HCT116 (cell line): ENCODE data around the gene MARCHF7. TPM values are rescaled to one million over a fixed set of nuclear protein-coding genes. Genes with fewer than 3 reads are reported as not detected.

Experiments
- ATAC-seq: fragments of 200-7000 bp; cut with Tn5 transposase; 2 replicates; pipeline ENCODE4 v1.9.1; 2020; ENCODE audit warnings: mild to moderate bottlenecking, moderate library complexity
- BruUV-seq: library from RNA; stranded (reverse); fragments of 400-500 nt; replicated peaks from 2 replicates; lab custom pipeline; 2021; lab: Mats Ljungman, UMichigan
- CTCF ChIA-PET: fragments of 300-600 bp; sonication (Branson Sonifier 250); formaldehyde crosslinking; loops from one replicate; lab custom pipeline; 2021; ENCODE audit warnings: antibody characterized with exemption; lab: Charles Lee
- POLR2A ChIA-PET: fragments of 300-600, 350-600 bp; sonication (Branson Sonifier 250); formaldehyde crosslinking; loops from one replicate; lab custom pipeline; 2021; ENCODE audit warnings: antibody characterized with exemption; lab: Charles Lee
- RAD21 ChIA-PET, 2 experiments: fragments of 300-600 bp; sonication (Branson Sonifier 250); formaldehyde crosslinking; loops; one replicate each; lab custom pipeline; 2023; ENCODE audit warnings: low total read pairs in 2 of 2; ENCODE audit not compliant: uncharacterized antibody in 2 of 2, unreplicated experiment in 2 of 2, low non-redundant PET in 1 of 2; lab: Charles Lee
- DNase-seq: peaks from one replicate; pipeline ENCODE4 v3.0.0-alpha.2; 2010; ENCODE audit warnings: low read depth, low spot score
- H2AFZ ChIP-seq: fragments of 200-600 bp; shearing (Covaris generic), sonication (generic); 2 replicates; pipeline ENCODE4 v1.6.1; 2017; ENCODE audit warnings: low read depth, mixed run types, mixed read lengths, antibody characterized with exemption, low read length; ENCODE audit not compliant: poor library complexity, severe bottlenecking
- H3K27ac ChIP-seq: 2 replicates; pipeline ENCODE4 v1.5.1; 2012; ENCODE audit warnings: low read depth, low read length
- H3K27me3 ChIP-seq: fragments of 200-600 bp; sonication (generic); 2 replicates; pipeline ENCODE4 v1.6.1; 2016; ENCODE audit warnings: mixed run types, low read length, mixed read lengths; ENCODE audit not compliant: insufficient read depth
- H3K36me3 ChIP-seq, 2 experiments: fragments of 200-500 bp in 1 of 2; fragments of 200-600 bp in 1 of 2; sonication (Bioruptor generic) in 1 of 2; sonication (generic) in 1 of 2; 2 replicates each; pipeline versions ENCODE4 v1.5.1 to v1.6.1; 2014 to 2016; ENCODE audit warnings: low read length in 2 of 2, inconsistent platforms in 1 of 2, mixed read lengths in 1 of 2, mixed run types in 1 of 2; ENCODE audit not compliant: insufficient read depth in 2 of 2, control insufficient read depth in 1 of 2
- H3K4me1 ChIP-seq, 2 experiments: fragments of 200-600 bp in 1 of 2; sonication (generic) in 1 of 2; 2 replicates each; pipeline versions ENCODE4 v1.5.1 to v1.6.1; 2012 to 2017; ENCODE audit warnings: low read length in 2 of 2, inconsistent platforms in 1 of 2, mild to moderate bottlenecking in 1 of 2, mixed read lengths in 1 of 2, mixed run types in 1 of 2, moderate library complexity in 1 of 2; ENCODE audit not compliant: insufficient read depth in 2 of 2, control insufficient read depth in 1 of 2
- H3K4me2 ChIP-seq: fragments of 200-600 bp; sonication (generic); 2 replicates; pipeline ENCODE4 v1.6.1; 2017; ENCODE audit warnings: mixed run types, low read length, mixed read lengths
- H3K4me3 ChIP-seq, 2 experiments: fragments of 200-600 bp in 1 of 2; sonication (generic) in 1 of 2; replicated peaks in 1 of 2; 2 replicates each; pipeline ENCODE4 v1.5.1; 2011 to 2016; ENCODE audit warnings: low read length in 2 of 2, control low read depth in 1 of 2, low read depth in 1 of 2, mild to moderate bottlenecking in 1 of 2, mixed read lengths in 1 of 2, mixed run types in 1 of 2
- H3K79me2 ChIP-seq: fragments of 200-600 bp; sonication (generic); 2 replicates; pipeline ENCODE4 v1.6.1; 2017; ENCODE audit warnings: mild to moderate bottlenecking, mixed run types, low read length, moderate library complexity, mixed read lengths; ENCODE audit not compliant: insufficient read depth
- H3K9ac ChIP-seq: fragments of 200-600 bp; sonication (generic); 2 replicates; pipeline ENCODE4 v1.6.1; 2016; ENCODE audit warnings: low read length, mixed read lengths
- H3K9me2 ChIP-seq: fragments of 200-600 bp; sonication (generic), shearing (Covaris generic); 2 replicates; pipeline ENCODE4 v1.6.1; 2017; ENCODE audit warnings: mixed run types, mild to moderate bottlenecking, moderate library complexity; ENCODE audit not compliant: insufficient read depth
- H3K9me3 ChIP-seq, 2 experiments: fragments of 200-500 bp in 1 of 2; fragments of 200-600 bp in 1 of 2; sonication (Bioruptor generic) in 1 of 2; sonication (generic) in 1 of 2; 2 replicates each; pipeline ENCODE4 v1.6.1; 2014 to 2017; ENCODE audit warnings: low read length in 2 of 2, mixed read lengths in 2 of 2, inconsistent platforms in 1 of 2, low read depth in 1 of 2, mild to moderate bottlenecking in 1 of 2, mixed run types in 1 of 2, moderate library complexity in 1 of 2; ENCODE audit not compliant: control insufficient read depth in 1 of 2, insufficient read depth in 1 of 2
- H4K20me1 ChIP-seq: fragments of 200-600 bp; sonication (generic), shearing (Covaris generic); 2 replicates; pipeline ENCODE4 v1.6.1; 2017; ENCODE audit warnings: mixed run types, mild to moderate bottlenecking, moderate library complexity; ENCODE audit not compliant: insufficient read depth
- CEBPB ChIP-seq: IDR thresholded peaks from 2 replicates; pipeline ENCODE4 v1.6.1; 2012; ENCODE audit warnings: low read depth
- POLR2AphosphoS5 ChIP-seq: IDR thresholded peaks from 2 replicates; pipeline ENCODE4 v1.6.1; 2011; ENCODE audit warnings: mild to moderate bottlenecking, low read depth, low read length, moderate library complexity
- REST ChIP-seq: IDR thresholded peaks from 2 replicates; pipeline ENCODE4 v1.6.1; 2012; ENCODE audit warnings: low read depth
- TCF7L2 ChIP-seq: IDR thresholded peaks from 2 replicates; pipeline ENCODE4 v1.7.0; 2011; ENCODE audit warnings: borderline replicate concordance, inconsistent platforms; ENCODE audit not compliant: insufficient read depth, insufficient read length; ENCODE audit errors: extremely low read depth
- intact Hi-C: fragments of 100-400 bp; cut with micrococcal nuclease; formaldehyde crosslinking; loops from 2 replicates; pipeline ENCODE4 v1.10.0; 2022
- total RNA-seq: library from RNA; stranded (reverse); gene quantifications from one replicate; pipeline ENCODE4 v1.2.1, GENCODE V29; 2021; ENCODE audit not compliant: unreplicated experiment

MARCHF7 gene
- total RNA-seq, 1 experiment from 2014 or later: 65.9 TPM

- H3K9ac ChIP-seq: no peak overlapping the region
- ChIA-PET CTCF (no interaction called here), POLR2A (interaction anchor here (0.5 kb wide), 1 partner anchor 26 kb away, joined by 3 read pairs; no protein-coding TSS in a partner anchor), RAD21 (no interaction called here)
- peaks cover 100% of the 10 kb centered on the region for H3K79me2 ChIP-seq
- no peak overlapping the region for H3K4me3 ChIP-seq
- no TSS peak for BruUV-seq
- H3K4me2 ChIP-seq: no peak overlapping the region
- DNase-seq (no peak), ATAC-seq (no peak)
- intact Hi-C loops: no loop called here
- H4K20me1 ChIP-seq: peaks cover 22% of the 10 kb centered on the region; the same call in 1 of the 2 replicates
- no peak overlapping the region for H2AFZ ChIP-seq
- TF ChIP-seq POLR2AphosphoS5: no peak
- peaks cover 19 to 34% of the 10 kb centered on the region in 2 experiments; a peak in 3 of 4 replicates for H3K36me3 ChIP-seq
- no peaks in the 10 kb centered on the region for H3K9me3 ChIP-seq
- no peaks in the 10 kb centered on the region for H3K9me2 ChIP-seq
- H3K27ac ChIP-seq: no peak overlapping the region
- H3K27me3 ChIP-seq: no peaks in the 10 kb centered on the region
- peaks cover 0 to 6% of the 10 kb centered on the region in 2 experiments; a peak in 2 of 4 replicates for H3K4me1 ChIP-seq
Observed at GRCh38 chr2:159737917-159738296, 25.6 kb downstream of the MARCHF7 start.

GRCh38 chr2:159738509-159739390 is 26.4 kb downstream of the MARCHF7 start:
- Histone ChIP-seq H3K27ac (no peak overlapping the region), H3K79me2 (peaks cover 100% of the 10 kb centered on the region), H3K4me3 (no peak overlapping the region), H3K4me1 (peaks cover 0 to 6% of the 10 kb centered on the region in 2 experiments; a peak in 2 of 4 replicates), H3K36me3 (peaks cover 21 to 27% of the 10 kb centered on the region in 2 experiments), H2AFZ (no peak overlapping the region), H3K4me2 (no peak overlapping the region), H4K20me1 (peaks cover 22% of the 10 kb centered on the region; the same call in 1 of the 2 replicates), H3K9me2 (no peaks in the 10 kb centered on the region), H3K9me3 (no peaks in the 10 kb centered on the region), H3K9ac (no peak overlapping the region), H3K27me3 (no peaks in the 10 kb centered on the region)
- ChIA-PET CTCF (no interaction called here), RAD21 (no interaction called here)
- intact Hi-C loops: no loop called here
- no peak for DNase-seq
- peak; percentile 74; the same call in 1 of the 2 replicates for ATAC-seq
- TF ChIP-seq REST (no peak), CEBPB (no peak), TCF7L2 (no peak)
- TF ChIP-seq, all 23 proteins: peak for 0
- no TSS peak for BruUV-seq
- POLR2A ChIA-PET: no interaction called here
